Measurements from ENCODE around the gene ARMC2.

GRCh38 chr6:108803982-108804490, 44.2 kb upstream of the ARMC2 start:
- TF ChIP-seq EZH2 (IDR thresholded peaks at IDR 0.05; ENCODE audit: low read depth, unreplicated experiment): no peak
- TF ChIP-seq POLR2AphosphoS5 (IDR thresholded peaks at IDR 0.05; ENCODE audit: low read depth): no peak
- TF ChIP-seq CTCF (conservative IDR thresholded peaks at IDR 0.05; ENCODE audit: low read depth in 2 of 2): no peak
- TF ChIP-seq EZH2phosphoT487 (IDR thresholded peaks at IDR 0.05; ENCODE audit: unreplicated experiment): no peak
- TF ChIP-seq CREB1 (CRISPR knock-in tag; IDR thresholded peaks at IDR 0.05; ENCODE audit: low read depth): no peak
- TF ChIP-seq REST (IDR thresholded peaks at IDR 0.05; ENCODE audit: unreplicated experiment): no peak
- TF ChIP-seq ETS1 (IDR thresholded peaks at IDR 0.05): no peak
- no peak for TF ChIP-seq ZNF114 (CRISPR knock-in tag; IDR thresholded peaks at IDR 0.05)

Measured in GM23338 (cell line).